HAP-1 (cell line): Measurements from ENCODE around the gene NOL6.
"Not testable (repeated sequence)": the region's sequence is repeated elsewhere in the genome, so short reads cannot be mapped to it uniquely, and the experiment has no call there.

ENCODE experiments used
- DNase-seq, 2 experiments: peaks; one replicate each; pipeline ENCODE4 v3.0.0-alpha.2; 2016 to 2020; ENCODE audit warnings: low spot score in 2 of 2
- H3K27me3 ChIP-seq: fragments of 250-450 bp; sonication (Bioruptor Pico); 2 replicates; pipeline ENCODE4 v1.5.1; 2020; ENCODE audit warnings: low read depth, mild to moderate bottlenecking, moderate library complexity
- H3K36me3 ChIP-seq: fragments of 250-450 bp; sonication (Bioruptor Pico); replicated peaks from 2 replicates; pipeline ENCODE4 v1.5.1; 2020; ENCODE audit warnings: mild to moderate bottlenecking
- H3K4me1 ChIP-seq: fragments of 250-450 bp; sonication (Bioruptor Pico); 2 replicates; pipeline ENCODE4 v1.5.1; 2020; ENCODE audit warnings: mild to moderate bottlenecking
- H3K4me3 ChIP-seq: fragments of 250-450 bp; sonication (Bioruptor Pico); 2 replicates; pipeline ENCODE4 v1.5.1; 2020; ENCODE audit warnings: mild to moderate bottlenecking, moderate library complexity
- H3K9me3 ChIP-seq: fragments of 250-450 bp; sonication (Bioruptor Pico); 2 replicates; pipeline ENCODE4 v1.5.1; 2020; ENCODE audit warnings: mild to moderate bottlenecking, moderate library complexity
- in situ Hi-C: fragments of 300-500 bp; cut with MboI; formaldehyde crosslinking; loops from 3 replicates; pipeline ENCODE4 v1.14.3; 2020; ENCODE audit warnings: low sequenced_read_pairs, inconsistent platforms, mixed read lengths

Gene NOL6

DNA sequence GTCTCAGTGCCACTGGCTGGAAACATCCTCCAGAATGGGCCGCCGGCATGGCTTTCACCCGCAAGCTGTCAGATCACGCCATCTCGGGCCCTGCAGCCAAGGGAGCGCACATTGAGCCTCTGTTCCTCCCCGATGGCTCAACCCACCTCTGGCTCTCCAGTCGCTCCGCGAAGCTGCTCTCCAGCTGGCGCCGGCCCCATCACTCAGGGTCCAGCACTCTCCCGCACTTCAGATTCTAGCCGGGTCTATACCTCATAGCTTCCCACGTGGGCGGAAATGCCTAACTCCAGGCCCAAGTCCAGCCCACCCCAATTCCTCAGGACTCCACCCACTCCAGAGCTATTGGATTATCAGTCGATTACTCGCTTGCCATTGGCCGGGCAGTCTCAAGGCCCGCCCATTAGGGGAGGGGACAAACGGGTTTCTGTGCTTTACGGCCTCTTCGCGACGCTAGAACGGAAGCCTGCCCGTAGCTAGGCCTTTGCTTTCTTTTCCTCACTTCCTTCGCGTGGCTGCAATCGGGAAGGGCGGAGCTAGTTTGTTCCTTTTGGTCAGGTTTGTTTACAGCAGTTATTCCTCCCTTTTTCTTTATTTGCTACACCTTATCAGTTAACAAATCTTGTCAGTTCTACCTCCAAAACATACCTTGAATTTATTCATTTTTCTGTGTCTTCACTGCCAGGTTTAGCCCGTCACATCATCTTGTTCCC, at the start of gene NOL6:
NOL6 (minus strand) TSS at position 282 of the 710 bp plus-strand sequence; CDS start at position 200, 82 bp downstream.
- H3K4me1 ChIP-seq, result peaks cover 15% of the 10 kb centered on the region
- no peaks in the 10 kb centered on the region for H3K27me3 ChIP-seq
- no peaks in the 10 kb centered on the region for H3K9me3 ChIP-seq
- in situ Hi-C loops, result no loop called here
- peaks cover 35% of the 10 kb centered on the region for H3K36me3 ChIP-seq
- DNase-seq, result peak; percentile 97 to 99
- peak within 1 kb of the TSS; percentile 86 for H3K4me3 ChIP-seq

- H3K4me3 ChIP-seq, H3K27me3 ChIP-seq, H3K36me3 ChIP-seq, DNase-seq, in situ Hi-C loops, H3K4me1 ChIP-seq, H3K9me3 ChIP-seq: not testable (repeated sequence)
Observed at GRCh38 chr9:33521861-33522260, 48.1 kb upstream of the NOL6 start.

- DNase-seq, H3K36me3 ChIP-seq, H3K9me3 ChIP-seq, H3K4me3 ChIP-seq, in situ Hi-C loops, H3K27me3 ChIP-seq: not testable (repeated sequence)
- H3K4me1 ChIP-seq, result peaks cover 15% of the 10 kb centered on the region
Observed at GRCh38 chr9:33517934-33518577, 44.3 kb upstream of the NOL6 start.

DNA sequence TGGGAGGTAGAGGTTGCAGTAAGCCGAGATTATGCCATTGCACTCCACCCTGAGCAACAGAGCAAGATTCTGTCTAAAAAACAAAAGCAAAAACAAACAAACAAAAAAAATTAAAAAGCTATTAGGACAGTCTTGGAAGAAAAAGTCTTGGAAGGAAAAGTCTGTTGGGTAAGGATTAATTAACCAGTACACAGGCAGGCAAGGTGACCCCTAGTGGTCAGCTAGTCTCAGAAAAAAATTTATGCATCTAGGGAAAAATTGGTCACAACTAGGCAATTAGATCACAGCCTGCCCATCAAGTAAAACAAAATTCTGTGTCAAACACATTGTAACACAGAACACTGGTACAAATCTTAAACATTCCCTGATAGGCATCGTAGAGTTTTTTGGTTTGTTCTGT, 43.6 kb upstream of the NOL6 start:
- Histone ChIP-seq H3K36me3 (no peaks in the 10 kb centered on the region), H3K27me3 (no peaks in the 10 kb centered on the region), H3K4me3 (no peak overlapping the region), H3K9me3 (no peaks in the 10 kb centered on the region), H3K4me1 (peaks cover 12% of the 10 kb centered on the region)
- in situ Hi-C loops, result no loop called here
- peak; percentile 55 to 62 for DNase-seq

- H3K27me3 ChIP-seq, H3K4me3 ChIP-seq, H3K36me3 ChIP-seq, DNase-seq, in situ Hi-C loops, H3K9me3 ChIP-seq: not testable (repeated sequence)
- H3K4me1 ChIP-seq, result peaks cover 12% of the 10 kb centered on the region
Observed at GRCh38 chr9:33516397-33516796, 42.7 kb upstream of the NOL6 start.

DNA sequence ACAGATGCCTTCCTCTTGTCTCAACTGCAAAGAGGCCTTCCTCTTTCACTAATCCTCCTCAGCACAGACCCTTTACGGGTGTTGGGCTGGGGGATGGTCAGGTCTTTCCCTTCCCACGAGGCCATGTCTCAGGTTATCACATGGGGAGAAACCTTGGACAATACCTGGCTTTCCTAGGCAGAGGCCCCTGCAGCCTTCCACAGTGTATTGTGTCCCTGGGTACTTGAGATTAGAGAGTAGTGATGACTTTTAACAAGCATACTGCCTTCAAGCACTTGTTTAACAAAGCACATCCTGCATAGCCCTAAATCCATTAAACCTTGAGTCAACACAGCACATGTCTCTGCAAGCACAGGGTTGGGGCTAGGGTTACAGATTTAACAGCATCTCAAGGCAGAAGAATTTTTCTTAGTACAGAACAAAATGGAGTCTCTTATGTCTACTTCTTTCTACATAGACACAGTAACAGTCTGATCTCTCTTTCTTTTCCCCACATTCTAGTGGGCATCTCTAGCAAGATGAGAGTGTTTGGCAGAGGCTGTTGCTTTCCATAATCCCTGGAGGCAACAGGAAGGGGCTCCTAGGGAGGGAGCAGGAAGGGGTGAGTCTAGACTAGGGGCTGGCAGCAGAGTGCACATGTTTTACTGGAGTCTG, 41.7 kb upstream of the NOL6 start:
- H3K27me3 ChIP-seq, H3K4me3 ChIP-seq, in situ Hi-C loops, H3K36me3 ChIP-seq, H3K9me3 ChIP-seq: not testable (repeated sequence)
- peak; percentile 17 to 67 for DNase-seq
- peaks cover 12% of the 10 kb centered on the region for H3K4me1 ChIP-seq

GRCh38 chr9:33512535-33512934, 38.8 kb upstream of the NOL6 start:
- H3K4me1 ChIP-seq, result peaks cover 12% of the 10 kb centered on the region
- H3K4me3 ChIP-seq, H3K36me3 ChIP-seq, DNase-seq, H3K27me3 ChIP-seq, in situ Hi-C loops, H3K9me3 ChIP-seq: not testable (repeated sequence)

DNA sequence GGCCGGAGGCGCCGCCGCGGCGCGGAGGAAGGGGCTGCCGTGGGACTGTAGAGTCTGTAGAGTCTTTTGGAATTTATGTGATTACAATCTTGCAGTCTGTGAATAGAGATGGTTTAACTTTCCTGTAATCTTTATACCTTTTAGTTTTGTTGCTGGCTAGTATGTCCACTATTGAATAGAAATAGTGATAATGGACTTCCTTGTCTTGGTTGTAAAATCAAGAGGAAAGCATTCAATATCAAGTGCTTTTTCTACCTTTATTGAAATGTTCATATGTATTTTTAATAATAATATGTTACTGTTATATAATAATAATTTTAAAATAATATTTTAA, 37.4 kb upstream of the NOL6 start:
- H3K27me3 ChIP-seq, H3K9me3 ChIP-seq, H3K36me3 ChIP-seq, in situ Hi-C loops, DNase-seq: not testable (repeated sequence)
- peaks cover 12% of the 10 kb centered on the region for H3K4me1 ChIP-seq
- peak overlapping the region; percentile 29 for H3K4me3 ChIP-seq

DNA sequence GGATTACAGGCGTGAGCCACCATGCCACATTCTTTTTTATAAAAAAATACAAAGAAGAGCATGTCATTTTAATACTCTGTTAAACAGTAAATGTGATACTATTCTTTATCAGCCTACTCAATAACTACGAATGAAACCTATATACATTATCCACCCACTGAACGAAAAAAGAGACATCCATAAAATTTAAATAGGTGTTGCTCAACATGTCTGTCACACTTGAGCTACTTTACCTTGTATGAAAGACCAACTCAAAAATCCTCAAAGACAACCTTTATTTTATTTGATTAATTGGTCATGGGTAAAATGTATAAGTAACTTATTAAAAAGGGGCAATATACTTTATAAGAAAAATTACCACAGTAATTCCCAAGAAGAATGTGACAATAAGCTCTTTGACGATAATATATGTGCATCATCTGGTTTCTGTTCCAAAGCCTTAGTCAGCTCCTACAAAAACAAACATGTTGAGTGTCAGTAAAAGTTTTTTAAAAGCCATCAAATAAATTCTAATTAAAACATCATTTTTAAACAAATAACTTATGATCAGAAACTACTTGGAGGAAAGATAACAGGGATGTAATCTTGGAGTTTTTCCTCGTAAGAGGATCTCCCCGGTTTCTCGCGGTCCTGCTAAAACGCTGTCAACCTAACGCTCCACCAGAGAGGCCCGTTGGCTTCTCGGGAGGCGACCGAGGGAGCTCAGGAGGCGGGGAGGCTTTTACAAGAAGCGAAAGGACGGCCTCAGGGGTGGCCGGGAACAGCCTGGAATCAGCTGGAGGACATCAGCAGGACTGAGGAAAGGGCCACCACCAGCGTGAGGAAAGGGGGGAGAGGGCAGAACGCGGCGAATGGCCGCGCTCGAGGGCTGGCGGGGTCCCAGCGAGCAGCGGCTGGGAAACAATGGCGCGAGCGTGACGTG, 36.8 kb upstream of the NOL6 start:
- H3K36me3 ChIP-seq, result no peaks in the 10 kb centered on the region
- H3K4me3 ChIP-seq, result peak overlapping the region; percentile 29
- peaks cover 7% of the 10 kb centered on the region for H3K4me1 ChIP-seq
- H3K9me3 ChIP-seq, result no peaks in the 10 kb centered on the region
- peak; percentile 68 to 76 for DNase-seq
- in situ Hi-C loops, result no loop called here
- no peaks in the 10 kb centered on the region for H3K27me3 ChIP-seq

GRCh38 chr9:33506626-33507370, 33.1 kb upstream of the NOL6 start:
- H3K4me1 ChIP-seq, result no peaks in the 10 kb centered on the region
- H3K9me3 ChIP-seq, result no peaks in the 10 kb centered on the region
- no peak overlapping the region for H3K4me3 ChIP-seq
- no peak for DNase-seq
- in situ Hi-C loops, result no loop called here
- no peaks in the 10 kb centered on the region for H3K36me3 ChIP-seq
- H3K27me3 ChIP-seq, result no peaks in the 10 kb centered on the region

GRCh38 chr9:33498387-33498786, 24.7 kb upstream of the NOL6 start:
- Histone ChIP-seq H3K4me3 (no peak overlapping the region), H3K9me3 (no peaks in the 10 kb centered on the region), H3K27me3 (no peaks in the 10 kb centered on the region), H3K36me3 (no peaks in the 10 kb centered on the region), H3K4me1 (no peaks in the 10 kb centered on the region)
- in situ Hi-C loops, result no loop called here
- DNase-seq, result peak in 1 of 2 experiments; percentile 50

- in situ Hi-C loops, result not testable (repeated sequence)
Observed at GRCh38 chr9:33493819-33494218, 20.1 kb upstream of the NOL6 start.

GRCh38 chr9:33489066-33489465, 15.3 kb upstream of the NOL6 start:
- Histone ChIP-seq H3K4me1 (peaks cover 11% of the 10 kb centered on the region), H3K27me3 (no peaks in the 10 kb centered on the region), H3K9me3 (no peaks in the 10 kb centered on the region), H3K36me3 (no peaks in the 10 kb centered on the region), H3K4me3 (no peak overlapping the region)
- in situ Hi-C loops, result no loop called here
- no peak for DNase-seq

More at GRCh38 chr9:33493819-33494218, 20.1 kb upstream of the NOL6 start:
- not testable (repeated sequence) for H3K9me3 ChIP-seq, DNase-seq, H3K36me3 ChIP-seq, H3K4me3 ChIP-seq, H3K27me3 ChIP-seq, H3K4me1 ChIP-seq
